Loucy (cell line): ENCODE results near the gene CFAP251.

Experiments used
- EZH2phosphoT487 ChIP-seq: fragments of 200-600 bp; IDR thresholded peaks from 2 replicates; pipeline ENCODE4 v1.6.1; 2018; ENCODE audit warnings: antibody characterized with exemption, mild to moderate bottlenecking, moderate library complexity, borderline replicate concordance
- TF ChIP-seq, protein P1 (sequence below): fragments of 200-600 bp; sonication (generic); conservative IDR thresholded peaks from 2 replicates; pipeline ENCODE4 v1.5.1; 2014; ENCODE audit warnings: mild to moderate bottlenecking, antibody characterized with exemption, low read length

DNA sequence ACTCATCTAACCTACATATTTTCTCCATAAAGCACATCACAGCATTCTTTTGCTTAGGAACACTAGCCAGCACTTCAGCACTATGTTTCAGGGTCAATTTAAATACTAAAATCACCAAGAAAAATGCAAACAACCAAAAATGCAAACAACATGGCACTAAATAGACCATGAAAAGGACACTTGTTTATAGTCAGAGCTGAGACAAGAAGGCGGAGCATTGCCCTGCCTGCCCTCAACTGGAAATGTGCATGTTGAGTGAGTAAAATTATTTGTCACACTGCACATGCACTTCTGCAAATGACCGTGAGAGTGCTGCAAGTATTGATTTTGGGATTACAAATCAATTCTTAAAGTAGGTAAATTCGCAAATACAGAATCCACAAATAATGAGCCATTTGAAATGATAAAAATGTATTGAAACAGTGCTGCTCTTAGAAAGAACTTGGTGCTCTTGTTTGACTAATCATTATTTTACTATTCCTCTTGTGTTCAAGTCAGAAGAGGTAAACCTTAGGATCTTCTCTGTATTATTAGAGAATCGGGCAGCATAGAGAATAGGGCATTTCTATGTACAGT, 34.8 kb downstream of the CFAP251 start:
- TF ChIP-seq, protein P1, sequence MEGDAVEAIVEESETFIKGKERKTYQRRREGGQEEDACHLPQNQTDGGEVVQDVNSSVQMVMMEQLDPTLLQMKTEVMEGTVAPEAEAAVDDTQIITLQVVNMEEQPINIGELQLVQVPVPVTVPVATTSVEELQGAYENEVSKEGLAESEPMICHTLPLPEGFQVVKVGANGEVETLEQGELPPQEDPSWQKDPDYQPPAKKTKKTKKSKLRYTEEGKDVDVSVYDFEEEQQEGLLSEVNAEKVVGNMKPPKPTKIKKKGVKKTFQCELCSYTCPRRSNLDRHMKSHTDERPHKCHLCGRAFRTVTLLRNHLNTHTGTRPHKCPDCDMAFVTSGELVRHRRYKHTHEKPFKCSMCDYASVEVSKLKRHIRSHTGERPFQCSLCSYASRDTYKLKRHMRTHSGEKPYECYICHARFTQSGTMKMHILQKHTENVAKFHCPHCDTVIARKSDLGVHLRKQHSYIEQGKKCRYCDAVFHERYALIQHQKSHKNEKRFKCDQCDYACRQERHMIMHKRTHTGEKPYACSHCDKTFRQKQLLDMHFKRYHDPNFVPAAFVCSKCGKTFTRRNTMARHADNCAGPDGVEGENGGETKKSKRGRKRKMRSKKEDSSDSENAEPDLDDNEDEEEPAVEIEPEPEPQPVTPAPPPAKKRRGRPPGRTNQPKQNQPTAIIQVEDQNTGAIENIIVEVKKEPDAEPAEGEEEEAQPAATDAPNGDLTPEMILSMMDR: no peak
- TF ChIP-seq EZH2phosphoT487: no peak
